H9 (cell line): Measurements from ENCODE around the gene EPHB6. TPM values are rescaled to one million over a fixed set of nuclear protein-coding genes. Genes with fewer than 3 reads are reported as not detected.

Experiments used
- DNase-seq: peaks from one replicate; pipeline ENCODE4 v3.0.0-alpha.2; 2017
- H2AFZ ChIP-seq: one replicate; pipeline ENCODE4 v1.6.1; 2013; ENCODE audit warnings: mild to moderate bottlenecking, low read length, control low read depth, moderate library complexity
- H2AK5ac ChIP-seq: 2 replicates; pipeline ENCODE4 v1.6.1; 2013; ENCODE audit warnings: low read length, control low read depth, mixed read lengths; ENCODE audit not compliant: insufficient read length
- H2BK120ac ChIP-seq: one replicate; pipeline ENCODE4 v1.6.1; 2013; ENCODE audit warnings: low read depth, mild to moderate bottlenecking, low read length, control low read depth, inconsistent platforms; ENCODE audit not compliant: poor library complexity, severe bottlenecking
- H2BK12ac ChIP-seq: 2 replicates; pipeline ENCODE4 v1.6.1; 2013; ENCODE audit warnings: low read length, control low read depth, mixed read lengths, low read depth; ENCODE audit not compliant: insufficient read length
- H2BK15ac ChIP-seq: 2 replicates; pipeline ENCODE4 v1.6.1; 2013; ENCODE audit warnings: low read depth, low read length, control low read depth
- H2BK20ac ChIP-seq: one replicate; pipeline ENCODE4 v1.6.1; 2013; ENCODE audit warnings: low read depth, mild to moderate bottlenecking, low read length, control low read depth, inconsistent platforms; ENCODE audit not compliant: poor library complexity, severe bottlenecking
- H2BK5ac ChIP-seq: 2 replicates; pipeline ENCODE4 v1.6.1; 2013; ENCODE audit warnings: low read length, control low read depth, mixed read lengths; ENCODE audit not compliant: insufficient read length
- H3K14ac ChIP-seq: 2 replicates; pipeline ENCODE4 v1.6.1; 2013; ENCODE audit warnings: low read length, control low read depth; ENCODE audit not compliant: insufficient read depth
- H3K18ac ChIP-seq: 2 replicates; pipeline ENCODE4 v1.6.1; 2013; ENCODE audit warnings: low read depth, mild to moderate bottlenecking, mixed read lengths, low read length, control low read depth; ENCODE audit not compliant: insufficient read length
- H3K23ac ChIP-seq: 2 replicates; pipeline ENCODE4 v1.6.1; 2013; ENCODE audit warnings: low read length, control low read depth, mixed read lengths, low read depth; ENCODE audit not compliant: insufficient read length
- H3K23me2 ChIP-seq: 2 replicates; pipeline ENCODE4 v1.6.1; 2013; ENCODE audit warnings: low read depth, mild to moderate bottlenecking, mixed read lengths, low read length, control low read depth; ENCODE audit not compliant: insufficient read length, poor library complexity, severe bottlenecking
- H3K27ac ChIP-seq: 2 replicates; pipeline ENCODE4 v1.5.1; 2013; ENCODE audit warnings: low read length, control low read depth, mixed read lengths, low read depth; ENCODE audit not compliant: insufficient read length
- H3K27me3 ChIP-seq: 2 replicates; pipeline ENCODE4 v1.6.1; 2013; ENCODE audit warnings: low read length, control low read depth, inconsistent platforms; ENCODE audit not compliant: insufficient read depth
- H3K4ac ChIP-seq: 2 replicates; pipeline ENCODE4 v1.6.1; 2013; ENCODE audit warnings: low read depth, mild to moderate bottlenecking, control low read depth, inconsistent platforms, low read length, moderate library complexity
- H3K4me1 ChIP-seq: 2 replicates; pipeline ENCODE4 v1.6.1; 2013; ENCODE audit warnings: low read length, control low read depth, inconsistent platforms; ENCODE audit not compliant: insufficient read depth
- H3K4me2 ChIP-seq: 2 replicates; pipeline ENCODE4 v1.6.1; 2013; ENCODE audit warnings: low read length, control low read depth, mixed read lengths; ENCODE audit not compliant: insufficient read length, insufficient read depth
- H3K56ac ChIP-seq: 2 replicates; pipeline ENCODE4 v1.6.1; 2013; ENCODE audit warnings: low read depth, mild to moderate bottlenecking, mixed read lengths, low read length, control low read depth; ENCODE audit not compliant: insufficient read length
- H3K79me1 ChIP-seq: 2 replicates; pipeline ENCODE4 v1.6.1; 2013; ENCODE audit warnings: low read depth, mild to moderate bottlenecking, moderate library complexity, low read length, control low read depth, inconsistent platforms; ENCODE audit not compliant: insufficient read depth, poor library complexity, severe bottlenecking
- H3K79me2 ChIP-seq: 2 replicates; pipeline ENCODE4 v1.6.1; 2013; ENCODE audit warnings: low read length, control low read depth, inconsistent platforms; ENCODE audit not compliant: insufficient read depth
- H3K9ac ChIP-seq: 2 replicates; pipeline ENCODE4 v1.6.1; 2013; ENCODE audit warnings: low read length, control low read depth, mixed read lengths; ENCODE audit not compliant: insufficient read length; ENCODE audit errors: extremely low read depth
- H3K9me3 ChIP-seq: one replicate; pipeline ENCODE4 v1.6.1; 2013; ENCODE audit warnings: low read depth, low read length, inconsistent platforms; ENCODE audit not compliant: control insufficient read depth
- H3T11ph ChIP-seq: one replicate; pipeline ENCODE4 v1.6.1; 2013; ENCODE audit warnings: mild to moderate bottlenecking, low read length, control low read depth, inconsistent platforms
- H4K20me1 ChIP-seq: one replicate; pipeline ENCODE4 v1.6.1; 2013; ENCODE audit not compliant: control insufficient read depth, insufficient read length, insufficient read depth
- H4K5ac ChIP-seq: 2 replicates; pipeline ENCODE4 v1.6.1; 2013; ENCODE audit warnings: low read depth, mild to moderate bottlenecking, mixed read lengths, low read length, control low read depth; ENCODE audit not compliant: insufficient read length
- H4K8ac ChIP-seq: replicated peaks from 2 replicates; pipeline ENCODE4 v1.6.1; 2013; ENCODE audit warnings: low read length, control low read depth, mixed read lengths, low read depth; ENCODE audit not compliant: insufficient read length
- H4K91ac ChIP-seq: 2 replicates; pipeline ENCODE4 v1.6.1; 2013; ENCODE audit warnings: low read depth, mild to moderate bottlenecking, moderate library complexity, mixed read lengths, low read length, control low read depth; ENCODE audit not compliant: insufficient read length
- H3K27ac Mint-ChIP-seq, 3 experiments: 2 replicates in 2 of 3; 3 replicates in 1 of 3; pipeline ENCODE4 v1.8.0; 2020 to 2021; ENCODE audit warnings: mixed read lengths in 3 of 3, mild to moderate bottlenecking in 1 of 3, moderate library complexity in 1 of 3
- H3K27me3 Mint-ChIP-seq: 2 replicates; pipeline ENCODE4 v1.8.0; 2021; ENCODE audit warnings: low read depth, mild to moderate bottlenecking, moderate library complexity, mixed read lengths
- H3K36me3 Mint-ChIP-seq, 3 experiments: 2 replicates in 2 of 3; 3 replicates in 1 of 3; pipeline ENCODE4 v1.8.0; 2020 to 2021; ENCODE audit warnings: low read depth in 3 of 3, mixed read lengths in 3 of 3; ENCODE audit not compliant: insufficient read depth in 1 of 3
- H3K4me1 Mint-ChIP-seq, 2 experiments: 2 replicates each; pipeline ENCODE4 v1.8.0; 2020; ENCODE audit warnings: mixed read lengths in 2 of 2
- H3K4me3 Mint-ChIP-seq, 2 experiments: 2 replicates in 1 of 2; 3 replicates in 1 of 2; pipeline ENCODE4 v1.8.0; 2020 to 2021; ENCODE audit warnings: mild to moderate bottlenecking in 2 of 2, mixed read lengths in 2 of 2, moderate library complexity in 1 of 2
- H3K9me3 Mint-ChIP-seq, 2 experiments: 2 replicates in 1 of 2; 3 replicates in 1 of 2; pipeline ENCODE4 v1.8.0; 2020; ENCODE audit warnings: mild to moderate bottlenecking in 2 of 2, mixed read lengths in 2 of 2, moderate library complexity in 1 of 2
- WGBS: extraction: QIAGEN DNeasy Blood & Tissue Kit; methylation state at CpG from one replicate; pipeline ENCODE4 v1.1.7; 2013; ENCODE audit warnings: missing lambda C conversion rate, low lambda C conversion rate, mixed read lengths; ENCODE audit not compliant: insufficient read length; ENCODE audit errors: extremely low coverage; 5-methylcytosine and 5-hydroxymethylcytosine counted together
- total RNA-seq: library from RNA; stranded (reverse); gene quantifications from 2 replicates; pipeline ENCODE4 v1.2.1, GENCODE V29; 2021
- TF ChIP-seq, protein P1 (sequence below): fragments of 200-600 bp; sonication (generic); conservative IDR thresholded peaks from 3 replicates; pipeline ENCODE4 v1.8.0; 2021; ENCODE audit warnings: antibody characterized with exemption, mild to moderate bottlenecking

EPHB6 gene
- total RNA-seq, 1 experiment from 2014 or later, result 9.7 TPM

DNA sequence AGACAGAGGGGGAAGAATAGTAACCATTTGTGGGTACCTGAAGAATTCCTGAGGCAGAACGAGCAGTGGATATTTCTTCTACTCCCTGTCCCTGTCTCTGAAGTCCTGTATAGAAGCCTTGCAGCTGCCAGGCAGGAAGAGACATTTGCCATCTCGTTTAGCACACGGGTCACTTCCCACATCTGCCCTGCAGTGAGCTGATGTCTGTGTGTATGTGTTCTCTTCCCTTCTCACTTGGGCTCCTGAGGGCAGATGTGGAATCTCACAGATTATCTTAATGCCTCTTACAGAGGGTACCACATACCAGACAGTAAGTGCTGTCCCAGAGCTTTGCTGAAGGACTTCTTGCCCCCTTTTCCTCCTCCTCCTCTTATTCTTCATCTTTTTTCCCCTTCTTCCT is 44.8 kb downstream of the EPHB6 start:
- Histone ChIP-seq H3K9me3 (peaks cover 4% of the 10 kb centered on the region), H3K23ac (no peak overlapping the region), H3K9ac (no peak overlapping the region), H2BK12ac (no peak overlapping the region), H3K4me2 (no peak overlapping the region), H4K20me1 (no peaks in the 10 kb centered on the region), H3K4ac (no peak overlapping the region), H4K91ac (no peak overlapping the region), H3K79me1 (no peaks in the 10 kb centered on the region), H4K8ac (no peak overlapping the region), H3K27me3 (no peaks in the 10 kb centered on the region), H3K18ac (no peak overlapping the region), H2BK120ac (no peak overlapping the region), H2BK20ac (no peak overlapping the region), H3T11ph (no peak overlapping the region), H3K14ac (no peak overlapping the region), H2AFZ (no peak overlapping the region), H2BK15ac (no peak overlapping the region), H2BK5ac (no peak overlapping the region), H3K27ac (no peak overlapping the region), H4K5ac (no peak overlapping the region), H3K4me1 (no peaks in the 10 kb centered on the region; the same call in 1 of the 2 replicates), H3K79me2 (no peaks in the 10 kb centered on the region), H2AK5ac (no peak overlapping the region), H3K23me2 (no peaks in the 10 kb centered on the region), H3K56ac (no peak overlapping the region)
- Mint-ChIP-seq H3K9me3 (peaks cover 16 to 17% of the 10 kb centered on the region in 2 experiments), H3K36me3 (peaks cover 0 to 13% (median 1%) of the 10 kb centered on the region in 3 experiments; a peak in 4 of 7 replicates), H3K4me3 (no peak overlapping the region), H3K27ac (no peak overlapping the region), H3K4me1 (peaks cover 22 to 28% of the 10 kb centered on the region in 2 experiments), H3K27me3 (peaks cover 18% of the 10 kb centered on the region)
- no CpG with 5 or more reads among the region's 3 CpGs for WGBS
- TF ChIP-seq, protein P1, sequence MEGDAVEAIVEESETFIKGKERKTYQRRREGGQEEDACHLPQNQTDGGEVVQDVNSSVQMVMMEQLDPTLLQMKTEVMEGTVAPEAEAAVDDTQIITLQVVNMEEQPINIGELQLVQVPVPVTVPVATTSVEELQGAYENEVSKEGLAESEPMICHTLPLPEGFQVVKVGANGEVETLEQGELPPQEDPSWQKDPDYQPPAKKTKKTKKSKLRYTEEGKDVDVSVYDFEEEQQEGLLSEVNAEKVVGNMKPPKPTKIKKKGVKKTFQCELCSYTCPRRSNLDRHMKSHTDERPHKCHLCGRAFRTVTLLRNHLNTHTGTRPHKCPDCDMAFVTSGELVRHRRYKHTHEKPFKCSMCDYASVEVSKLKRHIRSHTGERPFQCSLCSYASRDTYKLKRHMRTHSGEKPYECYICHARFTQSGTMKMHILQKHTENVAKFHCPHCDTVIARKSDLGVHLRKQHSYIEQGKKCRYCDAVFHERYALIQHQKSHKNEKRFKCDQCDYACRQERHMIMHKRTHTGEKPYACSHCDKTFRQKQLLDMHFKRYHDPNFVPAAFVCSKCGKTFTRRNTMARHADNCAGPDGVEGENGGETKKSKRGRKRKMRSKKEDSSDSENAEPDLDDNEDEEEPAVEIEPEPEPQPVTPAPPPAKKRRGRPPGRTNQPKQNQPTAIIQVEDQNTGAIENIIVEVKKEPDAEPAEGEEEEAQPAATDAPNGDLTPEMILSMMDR, result no peak
- no peak for DNase-seq
